HG02763 (cell line): Measurements from ENCODE around the gene EIF2S2.

Source experiments
- ATAC-seq: cut with Tn5 transposase; IDR thresholded peaks from one replicate; pipeline ENCODE4 v1.9.1; 2021; ENCODE audit warnings: mild to moderate bottlenecking, moderate library complexity; ENCODE audit not compliant: unreplicated experiment

The EIF2S2 gene

DNA sequence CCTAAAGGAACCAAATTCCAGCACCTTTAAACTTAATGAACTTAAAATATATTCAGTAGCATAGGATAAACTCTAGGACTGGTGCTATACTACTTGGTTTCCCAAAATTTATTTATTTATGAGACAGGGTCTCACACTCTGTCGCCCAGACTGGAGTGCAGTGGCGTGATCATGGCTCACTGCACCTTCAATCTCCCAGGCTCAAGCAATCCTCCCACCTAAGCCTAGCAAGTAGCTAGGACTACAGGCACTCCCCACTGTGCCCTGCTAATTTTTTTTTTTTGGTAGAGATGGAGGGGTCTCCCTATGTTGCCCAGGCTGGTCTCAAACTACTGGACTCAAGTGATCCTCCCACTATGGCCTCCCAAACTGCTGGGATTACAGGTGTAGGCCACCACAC lies 21.4 kb downstream of the EIF2S2 start:
- no peak for ATAC-seq

DNA sequence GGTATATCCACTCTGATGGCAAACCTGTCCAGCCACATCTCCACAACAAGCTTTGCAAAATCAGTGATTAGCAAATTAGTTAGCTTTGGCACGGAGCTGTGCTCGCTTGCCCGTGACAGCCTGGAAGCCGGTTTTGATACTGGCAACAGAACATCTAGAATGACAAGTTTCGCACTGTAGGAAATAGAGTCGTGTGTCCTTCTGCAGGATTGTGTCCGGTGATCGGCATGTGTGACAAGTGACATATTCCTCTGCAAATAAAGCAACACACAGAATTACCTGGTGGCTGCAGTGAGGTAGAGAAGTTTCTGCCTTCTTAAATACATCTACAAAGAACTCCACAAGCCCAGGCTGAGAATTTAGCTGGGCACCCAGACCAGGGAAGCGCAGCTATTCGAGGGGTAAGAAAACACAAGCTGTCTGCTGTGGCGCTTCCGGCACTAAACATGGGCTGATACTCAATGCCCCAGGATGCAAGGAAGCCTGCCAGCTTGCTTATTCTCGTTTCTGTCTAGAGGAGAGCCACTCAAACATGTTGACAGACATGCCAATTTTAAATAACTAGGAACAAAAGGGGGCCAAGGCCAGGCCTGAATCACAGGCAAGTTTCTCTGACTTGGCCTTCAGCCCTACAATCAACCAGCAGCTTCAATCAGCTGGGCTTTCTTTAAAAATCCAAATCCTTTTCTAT lies 22.2 kb downstream of the EIF2S2 start:
- no peak for ATAC-seq

DNA sequence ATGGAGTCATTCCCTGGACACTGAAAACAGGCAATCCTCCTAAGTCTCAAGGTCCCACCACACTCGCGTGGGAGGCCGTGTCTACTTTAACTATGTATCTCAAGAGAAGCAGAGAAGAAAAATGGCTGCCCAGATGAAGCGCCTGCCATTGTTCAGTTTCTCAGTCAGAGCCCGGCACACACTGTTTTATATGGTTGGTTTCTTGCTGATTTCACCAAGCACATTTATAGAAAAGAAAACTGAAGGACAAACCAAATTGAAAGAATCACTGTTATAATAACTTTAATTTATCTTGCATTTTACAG lies 22.9 kb downstream of the EIF2S2 start:
- no peak for ATAC-seq

DNA sequence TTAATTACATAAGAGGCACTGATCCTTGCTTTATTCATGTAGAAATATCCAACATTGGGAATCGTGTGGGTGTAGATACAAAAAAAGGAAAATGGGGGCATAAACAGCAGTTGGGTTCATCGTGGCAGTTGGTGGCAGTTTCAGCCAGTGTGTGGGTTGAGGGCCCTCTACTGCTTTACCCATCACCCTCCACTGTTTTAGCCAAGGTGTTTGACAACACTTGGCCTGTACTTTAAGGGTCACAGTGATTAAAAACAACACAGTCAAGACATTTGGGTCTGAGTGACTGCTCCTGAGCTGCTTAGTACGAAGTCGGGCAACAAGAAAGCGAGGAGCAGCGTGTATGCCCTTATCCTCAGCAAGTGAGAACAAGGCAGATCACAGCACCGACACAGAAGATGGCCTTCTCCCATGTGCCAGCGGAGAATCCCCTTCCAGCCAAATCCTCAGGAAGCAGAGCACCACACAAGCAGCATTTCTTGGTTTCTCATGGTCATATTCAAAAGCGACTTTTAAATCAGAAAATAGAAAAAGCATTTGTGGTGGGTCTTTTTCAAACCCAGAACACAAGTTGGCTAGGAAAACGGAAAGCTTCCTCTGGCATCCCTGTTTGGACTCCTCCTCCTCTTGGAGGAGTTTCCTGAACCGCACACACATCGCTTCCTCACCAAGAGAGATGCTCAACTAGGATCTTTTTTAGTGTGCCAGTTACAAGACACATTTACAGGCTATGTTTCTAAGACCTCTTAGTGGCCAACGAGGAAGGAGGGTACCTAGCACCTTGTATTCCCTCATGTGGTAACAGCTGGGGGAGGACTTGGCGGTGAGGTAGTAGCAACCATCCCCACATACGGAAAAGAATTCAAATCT lies 23.5 kb downstream of the EIF2S2 start:
- ATAC-seq, result no peak

DNA sequence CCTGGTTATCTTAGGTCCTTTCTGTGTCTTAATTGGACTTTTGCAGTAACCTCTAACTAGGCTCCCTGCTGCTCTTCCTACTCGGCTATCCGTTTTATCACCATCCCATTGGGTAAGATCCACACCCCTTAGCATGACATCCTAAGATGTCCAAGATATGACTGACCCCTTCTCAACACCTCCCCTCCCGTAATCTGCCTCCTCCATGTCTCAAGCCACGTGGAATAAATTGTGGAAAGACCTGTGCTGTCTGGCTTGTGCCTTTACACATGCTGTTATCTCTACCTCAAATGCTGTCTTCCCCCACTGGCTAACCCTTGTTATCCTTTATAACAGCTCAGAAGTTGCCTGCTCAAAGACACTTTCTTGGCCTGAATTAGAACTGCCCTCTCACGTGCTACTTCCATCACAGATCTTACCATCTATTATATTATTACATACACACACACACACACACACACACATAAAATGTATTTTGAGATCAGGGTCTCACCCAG lies 26.5 kb downstream of the EIF2S2 start:
- ATAC-seq, result no peak

DNA sequence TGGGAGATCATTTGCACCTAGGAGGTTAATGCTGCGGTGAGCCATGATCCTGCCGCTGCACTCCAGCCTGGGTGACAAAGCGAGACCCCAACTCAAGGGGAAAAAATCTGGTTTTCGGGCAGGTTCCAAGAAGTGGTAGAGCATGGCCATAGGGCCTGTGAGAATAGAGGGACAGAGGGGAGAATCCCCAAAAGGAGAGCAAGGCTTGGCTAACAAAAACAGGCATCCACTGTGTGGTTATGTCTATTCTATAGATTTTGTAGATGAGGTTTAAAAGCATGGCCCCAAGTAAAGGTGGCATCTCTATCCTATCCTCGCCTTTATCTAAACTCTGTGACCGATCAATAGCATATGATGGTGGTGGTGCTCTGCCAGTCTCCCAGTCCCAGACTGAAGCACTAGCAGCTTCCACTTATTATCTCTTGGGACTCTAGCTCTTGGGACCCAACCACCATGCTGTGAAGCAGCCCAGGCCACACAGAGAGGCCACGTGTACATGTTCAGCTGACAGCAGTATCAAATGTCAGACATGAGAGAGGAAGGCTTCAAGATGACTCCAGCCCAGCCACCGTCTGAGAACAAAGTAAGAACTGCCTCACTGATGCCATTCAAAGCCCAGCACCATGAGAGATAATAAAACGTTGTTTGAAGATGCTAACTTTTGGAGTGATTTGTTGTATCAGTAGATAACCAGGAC lies 27.7 kb downstream of the EIF2S2 start:
- no peak for ATAC-seq

- ATAC-seq, result no peak
These were observed 28.3 kb downstream of the EIF2S2 start for GRCh38 chr20:34083781-34084180.

- no peak for ATAC-seq
These were observed 28.9 kb downstream of the EIF2S2 start for GRCh38 chr20:34083137-34083536.

GRCh38 chr20:34082232-34082887 lies 29.7 kb downstream of the EIF2S2 start:
- ATAC-seq, result no peak

DNA sequence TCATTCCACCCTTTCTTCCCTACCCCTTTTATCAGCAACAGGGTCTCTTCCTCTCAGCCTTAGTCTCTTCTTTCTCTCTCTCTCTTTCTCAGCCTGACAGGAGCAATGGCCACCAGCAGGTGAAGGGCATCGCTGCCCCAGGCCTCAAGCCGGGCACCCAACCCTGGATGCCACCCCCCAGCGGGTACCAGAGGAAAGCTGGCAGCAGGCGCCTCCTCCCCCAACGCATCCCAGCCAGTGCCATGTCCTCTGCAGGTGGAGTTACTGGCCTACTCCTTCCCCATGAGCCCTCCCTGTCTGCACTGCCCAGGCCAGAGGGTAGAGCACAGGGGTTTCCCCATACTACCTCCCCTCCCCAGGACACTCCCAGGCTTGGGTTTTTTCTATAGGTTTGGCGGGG lies 32.2 kb downstream of the EIF2S2 start:
- ATAC-seq, result no peak

DNA sequence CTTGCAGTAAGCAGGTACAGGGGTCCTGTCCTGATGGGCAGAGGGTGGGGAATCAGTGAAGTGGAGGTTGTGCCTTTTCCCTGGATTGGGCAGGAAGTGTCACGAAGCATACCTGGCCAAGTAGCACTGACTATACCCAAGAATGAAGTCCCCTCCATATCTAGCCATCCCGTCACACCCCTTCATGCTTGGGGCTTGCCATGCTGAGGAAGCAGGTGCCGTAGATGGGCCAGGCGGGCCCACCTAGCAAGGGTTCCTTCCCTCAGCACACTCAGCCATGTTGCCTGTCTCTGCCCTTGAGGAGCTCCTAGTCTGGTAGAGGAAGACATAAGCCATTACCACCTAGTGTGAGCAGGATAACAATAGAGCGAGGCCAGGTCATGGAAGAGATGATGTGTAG lies 33.5 kb downstream of the EIF2S2 start:
- no peak for ATAC-seq

GRCh38 chr20:34076952-34077351 lies 35.1 kb downstream of the EIF2S2 start:
- no peak for ATAC-seq

- ATAC-seq, result no peak
These were observed 36.4 kb downstream of the EIF2S2 start for GRCh38 chr20:34075647-34076046.

DNA sequence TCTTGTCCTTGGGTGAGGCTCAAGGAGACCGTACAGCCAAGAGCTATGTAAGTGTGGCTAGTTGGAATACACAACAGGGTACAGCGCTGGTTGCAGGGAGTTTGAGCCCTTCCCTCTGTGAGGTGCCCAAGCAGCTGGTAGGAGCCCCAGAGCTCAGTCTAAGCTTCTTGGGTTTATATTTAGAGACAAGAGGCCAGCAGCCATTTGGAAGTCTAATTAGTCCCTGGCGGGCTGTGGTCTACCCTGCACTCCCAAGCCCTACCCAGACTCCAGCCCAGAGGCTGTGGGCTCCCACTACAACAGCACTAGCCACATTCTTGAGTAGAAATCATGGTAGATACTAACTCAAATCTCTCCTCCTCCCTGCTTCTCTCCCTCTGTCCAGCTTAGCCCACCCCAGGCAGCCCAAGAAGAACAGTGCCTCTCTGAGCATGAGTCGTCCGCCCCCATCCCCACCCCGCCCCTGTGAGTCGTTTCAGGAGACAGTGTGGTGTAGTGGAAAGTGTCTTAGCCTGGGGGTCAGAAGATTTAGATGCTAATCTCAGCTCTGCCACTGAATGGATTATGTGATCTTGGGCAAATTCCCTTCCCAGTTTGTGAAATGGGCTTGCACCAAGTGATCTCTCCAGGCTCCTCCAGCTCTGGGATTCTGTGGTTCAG lies 37.8 kb downstream of the EIF2S2 start:
- ATAC-seq, result no peak

DNA sequence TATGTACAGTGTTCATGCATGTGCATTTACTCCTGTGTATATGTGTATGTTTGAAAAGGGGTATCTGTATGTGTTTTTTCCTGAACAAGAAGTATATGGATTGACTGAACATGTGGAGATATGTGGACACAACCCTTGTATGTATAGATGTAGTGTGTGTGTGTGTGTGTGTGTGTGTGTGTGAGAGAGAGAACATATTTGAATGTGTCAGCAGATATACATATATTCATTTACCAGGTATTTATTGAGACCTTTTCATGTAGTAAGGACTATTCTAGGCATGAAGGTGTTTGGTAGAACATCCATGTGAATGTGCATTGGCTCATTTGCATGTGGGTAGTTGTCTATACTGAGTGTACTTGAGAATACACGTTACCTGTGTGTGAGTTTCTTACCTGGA lies 39.3 kb downstream of the EIF2S2 start:
- ATAC-seq, result no peak

GRCh38 chr20:34072076-34072475 lies 40.0 kb downstream of the EIF2S2 start:
- no peak for ATAC-seq

GRCh38 chr20:34070859-34071258 lies 41.2 kb downstream of the EIF2S2 start:
- ATAC-seq, result no peak

DNA sequence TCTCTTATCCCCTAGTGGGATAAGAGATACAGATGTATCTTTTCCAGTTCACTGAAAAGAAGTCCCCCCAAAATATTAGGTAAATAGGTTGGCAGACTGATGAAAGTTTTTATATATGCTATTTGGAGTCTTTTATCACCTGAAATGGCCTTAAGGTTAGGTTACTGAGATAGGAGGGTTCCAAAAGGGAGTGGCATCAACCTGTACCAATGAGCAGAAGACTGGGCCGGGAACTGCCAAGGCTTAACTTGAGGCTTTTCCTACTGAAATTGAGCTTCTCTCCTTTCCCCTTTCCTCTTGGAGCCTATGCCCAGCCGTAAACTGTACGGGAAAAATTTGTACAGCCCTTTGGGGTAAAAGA lies 42.0 kb downstream of the EIF2S2 start:
- ATAC-seq, result no peak

DNA sequence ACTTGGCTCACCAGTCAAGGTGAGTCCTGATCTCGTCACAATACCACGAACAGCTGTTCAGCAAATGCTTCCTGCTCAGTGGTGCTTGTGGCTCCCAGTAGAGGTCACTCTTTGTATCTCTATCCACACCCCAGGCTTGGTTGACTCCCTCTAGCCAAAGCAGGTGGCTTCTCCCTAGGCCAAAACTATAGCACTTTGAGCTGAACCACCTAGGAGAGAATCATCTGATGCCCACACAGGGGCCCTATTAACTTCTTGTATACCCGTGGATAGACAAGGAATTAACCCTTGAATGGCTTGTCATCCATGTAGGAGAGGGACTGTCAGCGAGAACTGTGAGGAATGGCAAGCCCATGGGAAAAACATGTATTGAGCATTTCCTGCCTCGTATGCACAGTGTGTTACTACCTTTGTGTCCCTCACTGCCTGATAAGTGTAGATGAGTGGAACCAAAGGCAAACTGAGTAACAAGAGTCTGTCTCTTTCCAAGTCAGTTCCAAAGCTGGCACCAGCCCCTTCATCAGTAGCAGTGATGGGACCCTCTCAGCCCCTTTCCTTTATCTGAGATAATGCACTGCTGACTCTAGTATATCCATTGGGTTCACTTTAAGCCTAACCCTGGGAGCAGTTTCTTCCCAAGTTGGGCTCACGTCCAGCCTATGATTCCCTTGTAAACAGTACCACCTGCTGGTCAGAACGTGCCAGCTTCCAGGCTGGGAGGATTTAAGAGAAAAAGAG lies 42.5 kb downstream of the EIF2S2 start:
- ATAC-seq, result peak; percentile 64

DNA sequence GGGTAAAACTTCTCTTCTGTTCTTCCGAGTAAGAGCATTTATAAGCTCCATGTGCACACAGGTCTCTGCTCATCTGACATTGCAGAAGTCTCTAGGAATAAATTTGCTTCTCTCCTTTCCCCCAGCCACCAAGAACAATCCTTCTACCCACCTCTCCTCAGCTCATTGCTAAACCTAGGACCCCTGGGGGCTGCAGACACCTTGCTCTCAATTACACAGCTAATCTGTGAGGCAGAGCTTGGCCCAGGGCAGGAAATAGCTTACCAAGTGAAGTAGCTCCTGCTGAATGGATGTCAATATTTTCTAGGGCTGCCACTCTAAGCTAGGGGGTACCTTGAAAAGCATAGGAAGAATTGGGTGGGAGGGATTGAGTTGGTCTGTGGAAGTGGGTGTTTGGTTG lies 44.0 kb downstream of the EIF2S2 start:
- ATAC-seq, result no peak
